Breast epithelium (tissue), 3 donors: Measurements from ENCODE around the gene RASL12.

Source experiments
- POLR2A ChIP-seq: fragments of 450-650 bp; IDR thresholded peaks from one replicate; pipeline ENCODE4 v1.6.1; 2016; ENCODE audit warnings: antibody characterized with exemption, mild to moderate bottlenecking, moderate library complexity
- POLR2AphosphoS5 ChIP-seq, 3 donors: sonication (generic); formaldehyde crosslinking; IDR thresholded peaks; one replicate each; pipeline ENCODE4 v1.6.1; 2017; ENCODE audit warnings: antibody characterized with exemption in 3 of 3
- TF ChIP-seq, protein P1 (sequence below), 3 donors: fragments of 450-650 bp; IDR thresholded peaks; one replicate each; pipeline ENCODE4 v1.5.1; 2016 to 2017; ENCODE audit warnings: antibody characterized with exemption in 3 of 3, mild to moderate bottlenecking in 3 of 3, moderate library complexity in 3 of 3

GRCh38 chr15:65055201-65055870 is 12.5 kb downstream of the RASL12 start:
- TF ChIP-seq, protein P1, sequence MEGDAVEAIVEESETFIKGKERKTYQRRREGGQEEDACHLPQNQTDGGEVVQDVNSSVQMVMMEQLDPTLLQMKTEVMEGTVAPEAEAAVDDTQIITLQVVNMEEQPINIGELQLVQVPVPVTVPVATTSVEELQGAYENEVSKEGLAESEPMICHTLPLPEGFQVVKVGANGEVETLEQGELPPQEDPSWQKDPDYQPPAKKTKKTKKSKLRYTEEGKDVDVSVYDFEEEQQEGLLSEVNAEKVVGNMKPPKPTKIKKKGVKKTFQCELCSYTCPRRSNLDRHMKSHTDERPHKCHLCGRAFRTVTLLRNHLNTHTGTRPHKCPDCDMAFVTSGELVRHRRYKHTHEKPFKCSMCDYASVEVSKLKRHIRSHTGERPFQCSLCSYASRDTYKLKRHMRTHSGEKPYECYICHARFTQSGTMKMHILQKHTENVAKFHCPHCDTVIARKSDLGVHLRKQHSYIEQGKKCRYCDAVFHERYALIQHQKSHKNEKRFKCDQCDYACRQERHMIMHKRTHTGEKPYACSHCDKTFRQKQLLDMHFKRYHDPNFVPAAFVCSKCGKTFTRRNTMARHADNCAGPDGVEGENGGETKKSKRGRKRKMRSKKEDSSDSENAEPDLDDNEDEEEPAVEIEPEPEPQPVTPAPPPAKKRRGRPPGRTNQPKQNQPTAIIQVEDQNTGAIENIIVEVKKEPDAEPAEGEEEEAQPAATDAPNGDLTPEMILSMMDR (IDR thresholded peaks at IDR 0.05): no peak
- TF ChIP-seq POLR2A (no peak), POLR2AphosphoS5 (IDR thresholded peaks at IDR 0.05) (no peak)
